D341Med (cell line): ENCODE measurements around the gene GART.

Experiments
- DNase-seq: peaks from one replicate; pipeline ENCODE4 v3.0.0; 2012; ENCODE audit warnings: low spot score

The GART gene

GRCh38 chr21:33461538-33462250 lies 80.2 kb downstream of the GART start:
- no peak for DNase-seq

- no peak for DNase-seq
Observed at GRCh38 chr21:33458861-33459260, 83.1 kb downstream of the GART start.

GRCh38 chr21:33455686-33456446 lies 86.1 kb downstream of the GART start:
- no peak for DNase-seq
